GM11168 (cell line): ENCODE data around the gene TBC1D9.

ENCODE experiments used
- in situ Hi-C: fragments of 300-500 bp; cut with MboI; formaldehyde crosslinking; loops from one replicate; pipeline ENCODE4 v1.12.0; 2022; ENCODE audit warnings: low sequenced_read_pairs; ENCODE audit not compliant: unreplicated experiment

The TBC1D9 gene

DNA sequence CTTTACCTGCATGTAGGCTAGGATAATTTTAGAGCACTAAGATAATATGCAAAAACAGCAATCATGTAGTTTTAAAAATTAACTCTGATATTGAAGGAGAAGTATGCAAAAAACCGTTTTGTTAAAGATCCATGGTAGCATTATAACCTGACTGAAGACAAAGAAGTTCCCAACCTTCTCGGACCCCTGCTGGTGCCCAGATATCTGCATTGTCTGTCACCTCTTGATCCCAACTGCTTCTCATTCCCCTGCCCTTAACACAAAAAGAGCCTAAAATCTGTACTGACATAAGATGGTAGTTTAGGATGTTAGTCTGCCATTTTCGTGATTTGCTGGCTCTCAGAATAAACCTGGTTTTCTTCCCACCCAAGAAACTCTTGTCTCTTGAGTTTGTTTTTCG is 125.9 kb downstream of the TBC1D9 start:
- in situ Hi-C loops, result no loop called here

DNA sequence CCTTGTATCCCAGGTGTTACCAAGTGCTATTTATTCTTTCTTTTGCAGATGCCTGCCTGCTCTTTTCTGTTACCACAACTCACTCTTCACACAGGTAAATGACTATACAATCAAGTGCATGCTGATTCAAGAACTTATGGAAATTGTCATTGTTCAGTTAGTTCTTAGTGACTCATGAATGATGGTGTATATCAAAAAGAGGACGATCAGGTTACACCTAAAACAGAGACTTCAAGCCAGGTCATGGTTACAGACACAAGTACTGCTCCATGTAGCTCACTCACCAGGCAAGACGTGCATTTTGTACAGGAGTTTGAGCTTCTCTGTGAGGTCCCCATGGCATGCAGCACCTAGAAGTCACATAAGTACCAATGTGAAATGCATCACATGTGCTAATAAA is 128.2 kb downstream of the TBC1D9 start:
- in situ Hi-C loops, result no loop called here

DNA sequence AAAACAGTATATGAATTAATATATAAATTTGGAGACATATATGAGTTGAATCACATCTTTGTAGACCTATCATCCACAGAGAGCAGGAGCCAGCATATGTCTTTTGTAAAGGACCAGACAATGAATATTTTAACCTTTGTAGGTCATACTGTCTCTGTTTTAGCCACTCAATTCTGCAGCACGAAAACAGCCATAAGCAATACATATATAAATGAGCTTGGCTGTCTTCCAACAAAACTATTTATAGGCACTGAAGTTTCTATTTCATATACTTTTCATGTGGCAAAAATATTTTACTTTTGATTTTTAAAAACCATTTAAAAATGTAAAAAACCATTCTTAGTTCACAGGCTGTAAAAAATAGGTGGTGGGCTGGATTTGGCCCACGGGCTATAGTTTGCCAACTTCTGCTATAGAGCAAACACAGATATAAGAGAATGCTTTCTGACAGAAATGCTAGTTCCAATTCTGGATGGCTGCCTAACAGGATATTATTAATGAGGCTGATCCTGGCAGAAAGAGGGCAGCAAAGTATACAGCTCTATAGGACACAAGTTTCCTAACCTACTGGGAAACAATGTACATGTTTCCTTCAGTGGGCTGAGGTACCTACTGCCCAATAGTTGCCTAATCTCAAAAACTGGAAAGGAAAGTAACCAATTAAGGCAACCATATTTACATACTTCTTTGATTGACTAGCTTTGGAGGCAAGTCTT is 129.4 kb downstream of the TBC1D9 start:
- in situ Hi-C loops, result no loop called here

DNA sequence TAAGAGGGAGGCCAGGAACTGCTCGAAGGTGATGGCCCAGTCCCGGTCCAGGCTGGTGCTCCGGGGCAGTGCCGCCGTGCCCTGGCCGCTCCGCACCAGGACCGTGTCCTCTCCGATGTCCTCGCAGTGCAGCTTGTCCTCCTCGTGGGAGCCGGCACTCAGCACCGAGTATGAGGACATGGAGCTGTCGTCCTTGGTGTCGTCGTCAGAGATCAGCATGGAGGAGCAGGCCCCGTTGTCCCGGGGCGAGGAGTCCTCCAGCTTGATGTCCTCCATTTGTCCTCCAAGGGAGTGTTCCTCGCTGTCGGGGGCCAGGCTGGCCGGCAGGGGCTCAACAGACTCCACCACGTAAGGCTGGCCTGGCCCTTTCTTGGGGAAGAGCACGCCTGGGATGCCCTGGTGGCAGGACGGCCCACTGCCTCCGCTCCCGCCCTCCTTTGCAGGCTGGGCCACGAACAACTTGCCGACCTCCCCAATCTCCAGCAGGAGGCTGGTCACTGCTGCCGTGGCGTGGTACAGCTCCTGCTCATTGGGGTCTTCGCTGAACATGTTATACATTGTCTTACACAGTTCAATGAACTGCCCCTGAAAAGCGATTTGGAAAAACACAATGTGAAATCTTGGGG is 133.7 kb downstream of the TBC1D9 start:
- in situ Hi-C loops, result no loop called here

DNA sequence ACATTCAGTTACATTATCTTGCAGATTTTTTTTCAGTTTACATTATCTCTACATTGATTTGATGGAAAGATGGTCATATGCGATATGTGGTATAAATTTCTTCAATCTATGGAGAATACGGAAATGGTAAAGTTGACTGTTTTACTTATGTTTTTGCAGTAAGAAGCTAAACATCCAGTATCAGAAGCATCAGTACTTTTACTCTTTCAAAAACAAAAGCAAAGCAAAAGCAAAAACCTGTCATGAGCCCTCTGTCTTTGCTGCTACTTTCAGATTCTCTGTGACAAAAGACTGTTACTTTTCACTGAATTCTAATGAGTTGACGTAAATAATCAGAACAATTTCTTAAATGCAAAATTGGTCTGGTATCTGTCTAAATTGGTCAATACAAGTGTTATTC is 135.0 kb downstream of the TBC1D9 start:
- in situ Hi-C loops, result no loop called here

DNA sequence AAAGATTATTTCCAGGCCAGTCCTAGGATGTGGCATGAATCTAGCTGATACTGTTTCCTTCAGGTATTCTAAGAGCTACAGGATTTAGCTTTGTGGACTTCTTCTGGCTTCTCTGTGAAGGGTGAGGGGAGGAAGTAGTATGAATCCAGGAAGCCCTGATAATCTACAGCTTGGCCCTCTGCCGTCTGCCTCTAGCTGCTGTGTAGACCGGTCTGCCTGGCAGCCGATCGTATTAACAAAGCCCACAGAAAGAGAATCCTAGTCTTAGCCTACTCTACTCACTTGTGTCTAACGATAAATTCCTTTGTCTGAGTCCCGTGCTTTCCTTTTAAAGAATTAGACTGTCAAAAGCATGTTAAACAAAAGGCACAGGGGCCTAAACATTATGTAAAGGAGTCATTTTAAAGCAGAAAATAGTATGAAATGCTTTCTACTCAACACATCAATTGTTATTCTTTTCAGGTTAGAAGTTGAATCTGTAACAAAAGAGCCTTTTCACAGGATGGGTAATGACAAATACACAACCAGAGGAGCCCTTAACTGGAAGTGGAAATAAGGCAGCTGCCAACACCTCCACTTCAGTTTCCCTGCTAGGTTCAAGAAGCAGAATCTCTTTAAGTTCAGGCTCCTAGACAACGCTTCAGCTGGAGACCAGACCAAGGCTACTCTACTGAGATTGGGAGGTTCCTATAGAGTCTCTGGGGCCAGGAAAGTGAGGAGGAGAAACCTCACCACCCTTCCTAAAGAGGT is 138.5 kb downstream of the TBC1D9 start:
- in situ Hi-C loops, result loop anchor here (10.0 kb wide), 1 partner anchor 237 kb away; no protein-coding TSS in a partner anchor

DNA sequence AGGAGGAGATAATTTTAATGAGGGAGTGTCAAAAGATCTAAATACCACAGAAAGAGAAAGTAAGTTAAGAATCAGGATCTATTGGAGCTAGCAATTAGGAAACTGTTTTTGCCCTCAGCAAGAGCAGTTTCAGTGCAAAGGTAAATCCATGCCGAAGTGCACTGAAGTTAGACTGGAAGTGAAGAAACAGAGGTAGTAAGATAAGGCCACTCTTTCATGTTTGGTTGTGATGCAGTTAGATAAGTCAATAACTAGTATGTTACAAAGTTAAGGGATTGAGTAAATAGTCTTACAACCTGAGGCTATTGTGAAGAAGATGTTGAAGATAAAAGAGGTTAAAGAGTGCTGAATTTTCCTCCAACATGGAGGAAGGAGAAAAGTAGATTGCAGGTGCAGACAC is 140.7 kb downstream of the TBC1D9 start:
- in situ Hi-C loops, result loop anchor here (10.0 kb wide), 1 partner anchor 239 kb away; no protein-coding TSS in a partner anchor

DNA sequence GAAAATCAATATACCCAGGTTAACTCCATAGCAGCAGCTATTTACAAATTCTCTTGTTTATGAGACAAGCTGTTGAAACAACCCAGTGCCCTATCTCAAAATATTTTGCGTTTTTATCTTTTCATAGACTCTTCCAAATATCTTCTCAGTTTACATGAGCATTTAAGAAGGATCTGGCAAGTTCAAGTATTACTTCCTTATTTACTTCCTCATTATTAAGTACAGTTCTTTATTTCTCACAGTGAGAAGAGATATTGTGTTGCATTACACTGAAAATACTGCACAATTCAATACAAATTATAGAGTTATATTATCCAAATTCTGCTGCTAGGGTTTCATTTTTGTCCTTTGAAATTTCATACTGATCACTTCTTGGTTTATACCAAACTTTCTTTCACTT is 143.8 kb downstream of the TBC1D9 start:
- in situ Hi-C loops, result loop anchor here (10.0 kb wide), 1 partner anchor 242 kb away; no protein-coding TSS in a partner anchor

DNA sequence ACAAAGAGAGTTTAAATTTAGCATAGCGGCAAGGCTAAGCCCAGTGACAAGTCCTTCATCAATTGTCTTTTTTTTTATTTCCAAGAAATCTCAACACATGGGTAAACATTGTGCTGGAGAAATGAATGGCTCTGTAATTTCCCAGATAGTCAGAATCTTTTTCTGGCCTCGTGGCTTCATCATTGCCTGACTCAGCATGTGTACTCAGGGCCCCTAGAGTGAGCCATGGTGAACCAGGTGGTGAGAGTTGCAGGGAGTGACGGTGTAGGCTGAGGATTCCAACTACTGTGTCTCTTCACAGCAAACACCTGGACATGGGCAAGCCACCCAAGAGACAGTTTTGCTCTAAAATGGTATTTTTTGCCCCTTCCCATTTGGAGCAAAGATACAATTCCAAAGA is 144.3 kb downstream of the TBC1D9 start:
- in situ Hi-C loops, result loop anchor here (10.0 kb wide), 1 partner anchor 243 kb away; no protein-coding TSS in a partner anchor

DNA sequence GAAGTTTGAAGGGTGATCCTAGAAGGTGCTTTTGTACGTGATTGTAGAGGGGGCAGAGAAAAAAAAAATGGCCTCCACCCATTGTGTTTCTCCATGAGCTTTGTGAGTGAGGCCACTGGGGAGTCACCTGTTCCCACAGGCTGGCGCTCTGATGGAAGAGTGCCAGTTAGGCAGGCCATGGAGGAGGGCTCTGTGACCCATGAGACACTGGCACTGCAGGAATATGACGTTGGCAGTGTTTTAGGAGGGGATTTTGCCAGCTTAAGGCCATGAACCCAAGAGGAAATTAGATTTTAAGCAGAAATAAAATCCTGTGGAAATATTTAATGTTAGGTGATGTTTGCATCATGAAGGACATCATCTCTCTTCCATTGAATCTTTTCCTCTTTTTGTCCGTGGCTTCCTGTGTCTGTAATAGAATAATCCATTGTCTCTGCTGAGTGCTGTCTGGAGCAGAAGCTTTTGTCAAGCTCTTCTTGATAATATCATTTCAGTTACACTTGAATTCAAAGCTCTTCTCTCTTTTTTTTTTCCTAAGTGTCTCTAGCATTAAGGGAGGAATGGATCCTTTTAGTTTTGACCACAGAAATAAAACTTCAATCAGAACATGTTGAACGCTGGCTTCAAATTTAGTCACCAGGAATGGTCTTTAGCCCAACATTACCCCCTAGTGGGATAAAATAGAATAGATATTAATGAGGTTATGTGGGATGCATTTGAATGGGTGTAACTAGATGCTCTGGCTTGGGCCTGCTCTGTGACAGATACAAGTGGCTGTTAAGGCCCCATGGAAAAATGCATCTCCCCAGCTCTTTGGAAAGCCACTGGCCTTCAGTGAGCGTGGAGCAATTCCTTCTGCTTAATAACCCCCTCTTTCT is 146.4 kb downstream of the TBC1D9 start:
- in situ Hi-C loops, result loop anchor here (10.0 kb wide), 1 partner anchor 245 kb away; no protein-coding TSS in a partner anchor

DNA sequence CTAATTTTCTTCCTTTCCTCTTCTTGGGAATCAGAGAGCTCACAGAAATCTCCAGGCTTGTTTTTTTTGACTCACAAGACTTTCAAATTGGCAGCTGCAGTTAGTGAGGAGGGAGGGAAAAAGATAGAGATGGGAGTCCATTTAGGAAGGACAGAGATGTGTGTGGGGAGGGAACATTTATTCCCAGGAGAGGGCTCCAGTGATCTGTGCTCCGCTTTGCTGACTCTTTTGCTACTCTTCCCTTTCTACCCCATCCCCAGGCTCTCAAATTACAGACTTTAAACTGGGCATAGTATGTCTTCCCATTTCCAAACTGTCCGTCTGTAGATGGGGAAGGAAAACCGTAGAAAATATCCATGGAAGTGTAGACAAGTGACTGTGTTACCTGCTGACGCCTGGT is 148.3 kb downstream of the TBC1D9 start:
- in situ Hi-C loops, result no loop called here

DNA sequence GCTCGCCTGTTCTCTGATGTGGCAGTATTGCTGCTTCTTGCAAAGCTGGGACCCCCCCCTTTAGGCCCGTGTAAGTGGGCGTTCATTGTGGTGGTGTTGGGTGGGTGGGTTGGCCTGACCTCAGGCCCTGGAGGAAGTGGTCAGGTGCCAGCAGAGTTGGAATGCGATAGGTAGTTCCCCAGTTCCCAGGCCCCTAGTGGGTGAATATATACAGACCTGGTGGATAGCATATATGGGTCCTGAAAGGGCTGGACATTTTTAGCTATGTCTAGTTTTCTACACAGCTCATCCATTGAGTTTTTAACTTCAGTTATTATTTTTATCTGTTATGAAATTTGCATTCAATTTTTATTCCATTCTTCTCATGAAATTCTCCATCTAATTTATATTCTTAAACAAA is 151.6 kb downstream of the TBC1D9 start:
- in situ Hi-C loops, result no loop called here

DNA sequence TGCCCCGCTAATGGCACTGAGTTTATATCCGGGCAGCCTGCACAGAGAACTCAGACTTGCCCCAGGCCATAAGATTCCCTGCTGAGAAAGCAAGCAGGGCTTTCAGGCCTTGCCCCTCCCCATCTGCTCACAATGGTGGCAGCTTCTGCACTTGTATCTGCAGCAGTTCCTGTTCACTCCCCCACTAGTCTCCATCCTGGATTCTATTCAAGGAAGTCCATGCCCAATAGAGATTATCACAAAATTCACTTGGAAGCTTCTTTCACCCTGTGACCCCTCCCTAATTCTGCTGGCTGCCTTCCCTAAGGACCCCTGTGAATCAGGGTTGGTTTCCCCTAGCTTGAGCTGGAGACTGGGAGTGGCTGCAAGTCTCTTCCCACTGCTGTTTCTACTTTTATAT is 152.9 kb downstream of the TBC1D9 start:
- in situ Hi-C loops, result no loop called here

DNA sequence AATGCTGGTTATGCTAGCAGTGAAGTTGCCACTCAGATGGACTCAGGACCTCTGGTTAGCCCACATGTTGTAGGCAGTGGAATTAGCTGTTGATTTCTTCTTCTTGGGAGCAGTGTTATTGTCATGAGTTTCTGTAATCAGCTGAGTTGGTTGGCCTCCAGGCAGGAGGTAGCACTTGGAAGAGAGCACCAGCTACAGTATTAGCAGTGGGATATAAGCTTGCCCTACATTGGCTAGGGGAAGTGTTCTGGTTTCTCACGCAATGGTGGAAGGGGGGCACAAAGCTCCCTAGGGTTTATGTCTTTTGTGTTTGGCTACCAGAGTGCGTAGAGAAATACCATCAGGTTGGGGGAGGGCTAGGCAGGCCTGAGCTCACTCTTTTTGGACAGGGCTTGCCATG is 153.5 kb downstream of the TBC1D9 start:
- in situ Hi-C loops, result no loop called here

DNA sequence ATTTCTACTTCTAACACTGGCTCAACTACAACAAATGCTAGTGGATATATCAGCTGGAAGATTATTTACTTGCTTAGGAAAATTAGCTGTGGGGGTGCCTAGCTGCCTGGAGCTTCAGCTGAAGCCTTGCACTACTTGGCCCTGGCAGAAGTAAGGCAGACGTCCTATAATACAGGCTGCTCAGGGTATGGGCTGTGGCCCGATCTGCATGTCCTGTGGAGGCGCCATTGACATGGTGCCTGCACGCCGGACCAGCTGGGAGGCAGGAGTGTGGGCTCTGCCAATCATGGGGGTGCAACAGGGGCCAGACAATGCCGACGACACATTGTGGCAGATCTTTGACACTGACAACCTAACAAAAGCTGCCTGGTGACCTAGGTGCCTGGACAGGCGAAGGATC is 155.8 kb downstream of the TBC1D9 start:
- in situ Hi-C loops, result no loop called here

DNA sequence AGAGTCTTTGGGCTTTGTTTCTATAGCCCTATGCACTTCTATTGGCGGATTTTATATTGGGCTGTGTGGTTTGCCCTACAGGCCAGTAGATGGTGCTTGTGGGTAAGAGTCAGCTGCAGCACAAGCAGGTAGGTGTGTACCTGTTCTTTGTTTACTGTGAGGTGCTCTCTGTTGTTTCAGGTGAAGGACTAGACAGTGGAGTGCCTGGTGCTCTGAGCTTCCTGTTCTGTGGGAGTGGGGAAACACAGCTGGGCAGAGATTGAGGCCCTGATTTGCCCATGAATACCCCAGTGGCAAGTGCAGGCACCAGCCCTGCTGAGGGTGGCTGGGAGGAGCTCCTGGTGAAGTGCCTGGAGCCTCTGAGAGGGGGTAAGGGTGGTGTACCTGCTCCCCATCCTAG is 161.1 kb downstream of the TBC1D9 start:
- in situ Hi-C loops, result loop anchor here (25.0 kb wide), 1 partner anchor 233 kb away; the partner anchor contains the start of gene SCOC

DNA sequence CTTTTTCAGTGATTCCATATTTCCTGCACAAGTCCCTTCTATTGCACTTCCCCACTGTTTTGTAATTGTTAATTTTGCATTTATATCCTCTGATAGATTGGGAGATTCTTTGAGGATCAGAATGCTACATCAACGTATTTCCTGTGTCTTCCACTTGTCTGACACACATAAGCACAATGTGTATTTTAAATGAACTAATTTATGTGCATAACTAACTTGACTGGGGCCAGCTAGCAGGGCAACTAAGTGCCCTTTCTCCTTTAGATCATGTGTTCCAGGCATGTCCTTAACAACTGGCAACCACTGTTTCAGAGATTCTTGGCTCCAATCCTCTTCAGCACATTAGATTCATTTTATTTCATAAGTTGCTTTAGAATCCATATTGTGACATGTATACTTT is 171.7 kb downstream of the TBC1D9 start:
- in situ Hi-C loops, result loop anchor here (25.0 kb wide), 1 partner anchor 222 kb away; the partner anchor contains the start of gene SCOC

DNA sequence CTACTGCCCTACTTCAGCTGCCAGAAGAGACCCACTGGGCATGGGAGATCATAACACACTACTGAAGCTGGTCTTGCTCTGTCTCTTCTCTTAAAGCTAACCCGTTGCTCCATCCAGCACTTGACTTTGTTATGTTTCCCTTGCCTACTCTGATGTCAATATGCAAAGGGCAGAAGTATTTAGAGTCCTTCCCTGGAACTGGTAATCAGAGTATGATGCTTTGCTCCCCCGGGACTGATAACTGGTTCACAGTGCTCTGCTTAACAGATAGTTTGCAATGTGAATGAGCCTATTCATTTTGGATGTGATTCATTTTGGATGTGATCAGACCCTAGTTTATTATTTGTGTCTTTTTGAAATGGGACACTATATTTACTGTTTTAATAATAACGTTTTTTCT is 175.1 kb downstream of the TBC1D9 start:
- in situ Hi-C loops, result loop anchor here (25.0 kb wide), 1 partner anchor 219 kb away; the partner anchor contains the start of gene SCOC

DNA sequence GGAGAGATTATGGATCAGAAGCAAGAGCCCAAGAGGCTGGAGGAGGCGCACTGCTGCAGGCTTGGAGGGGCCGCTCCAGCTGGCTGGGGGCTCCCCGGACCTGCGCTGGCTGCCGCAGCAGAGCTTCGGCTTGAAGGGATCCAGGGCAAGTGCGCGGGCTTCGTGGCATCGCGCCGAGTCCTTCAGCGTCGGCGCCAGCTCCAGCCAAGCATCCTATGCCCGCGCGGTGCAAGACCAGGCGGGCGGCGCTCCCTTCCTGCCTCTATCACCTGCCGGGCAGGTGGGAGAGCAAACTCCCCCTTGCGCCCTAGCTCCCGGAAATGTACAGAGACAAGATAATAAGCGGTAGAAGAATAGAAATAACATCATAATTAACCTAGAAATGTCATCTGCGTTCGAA is 176.9 kb downstream of the TBC1D9 start:
- in situ Hi-C loops, result loop anchor here (25.0 kb wide), 1 partner anchor 217 kb away; the partner anchor contains the start of gene SCOC

DNA sequence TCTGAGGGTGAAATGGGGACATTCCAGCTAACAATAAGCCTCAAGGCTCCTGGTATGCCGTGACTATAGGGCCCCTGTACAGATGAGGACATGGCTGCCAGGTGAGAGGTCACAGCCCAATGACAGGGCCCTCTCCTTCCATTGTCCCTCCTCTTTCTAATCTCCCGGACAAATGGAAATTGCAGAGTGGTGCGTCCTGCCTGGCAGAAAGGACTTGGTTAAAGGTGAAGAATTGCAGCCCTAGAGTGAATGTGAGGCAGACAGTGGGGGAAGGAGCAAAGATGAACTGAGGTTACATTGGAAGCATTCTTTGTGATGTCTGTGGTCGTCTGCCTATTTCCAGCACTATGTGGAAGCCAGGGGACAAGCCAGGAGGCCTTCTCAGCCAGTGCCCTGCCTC is 180.7 kb downstream of the TBC1D9 start:
- in situ Hi-C loops, result loop anchor here (25.0 kb wide), 1 partner anchor 213 kb away; the partner anchor contains the start of gene SCOC
